Left renal pelvis (tissue), 4 donors: ENCODE results near the gene DNAJB13. TPM values are rescaled to one million over a fixed set of nuclear protein-coding genes. Genes with fewer than 3 reads are reported as not detected.

ENCODE experiments used
- DNase-seq, 4 donors: peaks; one replicate each; pipeline ENCODE4 v3.0.0-alpha.2; 2013; ENCODE audit warnings: low read depth in 4 of 4, low spot score in 3 of 4
- polyA plus RNA-seq, 4 donors: library from polyadenylated mRNA; unstranded; fragments of 120-200 nt; gene quantifications; one replicate each; pipeline ENCODE4 v1.2.1, GENCODE V29; 2013; ENCODE audit not compliant: insufficient read length in 4 of 4

The DNAJB13 gene
- polyA plus RNA-seq, 4 donors, result 0.33 to 4.9 (median 3.4) TPM

GRCh38 chr11:74012074-74012809 is 61.4 kb downstream of the DNAJB13 start:
- no peak for DNase-seq

GRCh38 chr11:74013141-74013540 is 62.3 kb downstream of the DNAJB13 start:
- DNase-seq, result no peak

- DNase-seq, result no peak
Observed at GRCh38 chr11:74014880-74015279, 64.1 kb downstream of the DNAJB13 start.

- no peak for DNase-seq
Observed at GRCh38 chr11:74015919-74016684, 65.3 kb downstream of the DNAJB13 start.

GRCh38 chr11:74017631-74018030 is 66.8 kb downstream of the DNAJB13 start:
- no peak for DNase-seq

- peak in 3 of 4 donors; percentile 1 to 7 (median 6) for DNase-seq
Observed at GRCh38 chr11:74018331-74019005, 67.6 kb downstream of the DNAJB13 start.

- DNase-seq, result no peak
Observed at GRCh38 chr11:74019104-74019738, 68.4 kb downstream of the DNAJB13 start.

- DNase-seq, result no peak
Observed at GRCh38 chr11:74019860-74020259, 69.0 kb downstream of the DNAJB13 start.

Other genes starting within 250 kb of the DNAJB13 start
- 100 to 1,000 TPM in 3 of 4 donors, 10 to 100 TPM in 1; 99.7 to 138 (median 118) TPM for gene RAB6A, start 190.0 kb upstream of the DNAJB13 start, polyA plus RNA-seq
- gene MRPL48, start 163.2 kb upstream of the DNAJB13 start, polyA plus RNA-seq, result 10 to 100 TPM; 45.7 to 73.7 (median 59.8) TPM
- 10 to 100 TPM; 41.4 to 78.2 (median 64.6) TPM for gene COA4, start 74.2 kb upstream of the DNAJB13 start, polyA plus RNA-seq
- gene PAAF1, start 74.0 kb upstream of the DNAJB13 start, polyA plus RNA-seq, result 10 to 100 TPM; 23.2 to 39.6 (median 31.5) TPM
- gene UCP2, start 31.8 kb downstream of the DNAJB13 start, polyA plus RNA-seq, result 10 to 100 TPM; 48.0 to 79.8 (median 63.6) TPM
- 1 to 10 TPM; 1.6 to 4.5 (median 2.5) TPM for gene UCP3, start 58.1 kb downstream of the DNAJB13 start, polyA plus RNA-seq
- 10 to 100 TPM; 17.6 to 25.4 (median 22.2) TPM for gene C2CD3, start 220.0 kb downstream of the DNAJB13 start, polyA plus RNA-seq
- 10 to 100 TPM; 35.0 to 43.4 (median 40.0) TPM for gene PPME1, start 220.3 kb downstream of the DNAJB13 start, polyA plus RNA-seq